Neural cell (in vitro differentiated cells): ENCODE results near the gene ACKR4. TPM values are rescaled to one million over a fixed set of nuclear protein-coding genes. Genes with fewer than 3 reads are reported as not detected.
"Not testable (repeated sequence)": the region's sequence is repeated elsewhere in the genome, so short reads cannot be mapped to it uniquely, and the experiment has no call there.

Experiments used
- H2AFZ ChIP-seq: fragments of 200-600, 300-800 bp; sonication (generic), shearing (Covaris generic); 2 replicates; pipeline ENCODE4 v1.6.0; 2014; ENCODE audit warnings: low read depth, mild to moderate bottlenecking, antibody characterized with exemption, low read length, moderate library complexity
- H3F3A ChIP-seq: fragments of 200-600 bp; shearing (Covaris generic); 2 replicates; pipeline ENCODE4 v1.6.1; 2016; ENCODE audit warnings: mild to moderate bottlenecking, moderate library complexity, mixed read lengths, antibody characterized with exemption, low read length; ENCODE audit not compliant: insufficient read depth, poor library complexity, severe bottlenecking
- H3K27ac ChIP-seq: fragments of 200-600, 300-800 bp; sonication (generic), shearing (Covaris generic); 2 replicates; pipeline ENCODE4 v1.5.1; 2014; ENCODE audit warnings: mild to moderate bottlenecking, low read length, moderate library complexity
- H3K27me3 ChIP-seq: fragments of 300-800, 200-600 bp; sonication (generic), shearing (Covaris generic); 2 replicates; pipeline ENCODE4 v1.6.0; 2014; ENCODE audit warnings: mild to moderate bottlenecking, low read depth, low read length, moderate library complexity; ENCODE audit not compliant: insufficient read depth
- H3K36me3 ChIP-seq: fragments of 300-800, 200-600 bp; sonication (generic), shearing (Covaris generic); 2 replicates; pipeline ENCODE4 v1.5.1; 2014; ENCODE audit warnings: mild to moderate bottlenecking, antibody characterized with exemption, low read length, moderate library complexity; ENCODE audit not compliant: insufficient read depth
- H3K4me2 ChIP-seq: fragments of 300-800, 200-600 bp; sonication (generic), shearing (Covaris generic); 2 replicates; pipeline ENCODE4 v1.6.0; 2014; ENCODE audit warnings: mild to moderate bottlenecking, low read length
- H3K4me3 ChIP-seq: fragments of 300-800, 200-600 bp; sonication (generic), shearing (Covaris generic); 2 replicates; pipeline ENCODE4 v1.5.1; 2014; ENCODE audit warnings: mild to moderate bottlenecking, low read length, moderate library complexity
- H3K79me2 ChIP-seq: fragments of 200-600 bp; shearing (Covaris generic); replicated peaks from 2 replicates; pipeline ENCODE4 v1.6.0; 2014; ENCODE audit warnings: mild to moderate bottlenecking, low read length, moderate library complexity; ENCODE audit not compliant: insufficient read depth
- H3K9ac ChIP-seq: fragments of 300-800, 200-600 bp; sonication (generic), shearing (Covaris generic); 2 replicates; pipeline ENCODE4 v1.6.1; 2016; ENCODE audit warnings: mild to moderate bottlenecking, low read length, mixed read lengths
- H3K9me2 ChIP-seq: fragments of 200-600 bp; shearing (Covaris generic); 2 replicates; pipeline ENCODE4 v1.6.1; 2016; ENCODE audit warnings: mild to moderate bottlenecking, low read length, mixed read lengths; ENCODE audit not compliant: insufficient read depth
- H3K9me3 ChIP-seq: fragments of 200-600, 300-800 bp; sonication (generic), shearing (Covaris generic); 2 replicates; pipeline ENCODE4 v1.6.1; 2016; ENCODE audit warnings: mild to moderate bottlenecking, mixed run types, low read length, moderate library complexity, mixed read lengths
- H4K20me1 ChIP-seq: fragments of 200-600 bp; shearing (Covaris generic); 2 replicates; pipeline ENCODE4 v1.6.1; 2016; ENCODE audit warnings: mild to moderate bottlenecking, mixed run types; ENCODE audit not compliant: insufficient read depth
- CTCF ChIP-seq: fragments of 450-650 bp; IDR thresholded peaks from 2 replicates; pipeline ENCODE4 v1.5.1; 2014; ENCODE audit warnings: antibody characterized with exemption, mild to moderate bottlenecking, moderate library complexity; ENCODE audit not compliant: poor library complexity, severe bottlenecking
- EP300 ChIP-seq: fragments of 450-650 bp; conservative IDR thresholded peaks from 2 replicates; pipeline ENCODE4 v1.6.1; 2014; ENCODE audit warnings: antibody characterized with exemption, mild to moderate bottlenecking, moderate library complexity; ENCODE audit not compliant: poor library complexity, severe bottlenecking
- EZH2 ChIP-seq: fragments of 200-600, 300-800 bp; shearing (Covaris generic), sonication (generic); IDR thresholded peaks from 2 replicates; pipeline ENCODE4 v1.6.1; 2014; ENCODE audit warnings: antibody characterized with exemption, low read length, borderline replicate concordance, mild to moderate bottlenecking; ENCODE audit not compliant: insufficient read depth, poor library complexity, severe bottlenecking
- MXI1 ChIP-seq: fragments of 450-650 bp; conservative IDR thresholded peaks from 2 replicates; pipeline ENCODE4 v1.6.1; 2014; ENCODE audit warnings: antibody characterized with exemption, mild to moderate bottlenecking; ENCODE audit not compliant: poor library complexity, severe bottlenecking
- POLR2AphosphoS5 ChIP-seq: IDR thresholded peaks from 2 replicates; pipeline ENCODE4 v1.6.1; 2012
- RAD21 ChIP-seq: fragments of 450-650 bp; conservative IDR thresholded peaks from 2 replicates; pipeline ENCODE4 v1.6.1; 2014; ENCODE audit warnings: antibody characterized with exemption, mild to moderate bottlenecking, moderate library complexity
- REST ChIP-seq: IDR thresholded peaks from 2 replicates; pipeline ENCODE4 v1.6.1; 2012; ENCODE audit warnings: borderline replicate concordance
- SMC3 ChIP-seq: fragments of 450-650 bp; conservative IDR thresholded peaks from 2 replicates; pipeline ENCODE4 v1.6.1; 2014; ENCODE audit warnings: antibody characterized with exemption, mild to moderate bottlenecking, moderate library complexity; ENCODE audit not compliant: poor library complexity
- TAF1 ChIP-seq: IDR thresholded peaks from 2 replicates; pipeline ENCODE4 v1.6.1; 2012; ENCODE audit warnings: low read depth
- polyA plus RNA-seq: library from polyadenylated mRNA; depleted of rRNA; stranded (reverse); fragments of >200 nt; gene quantifications from 2 replicates; pipeline ENCODE4 v1.2.3, GENCODE V29; 2014

Gene ACKR4
- polyA plus RNA-seq, 1 donor from 2014 or later = not detected

GRCh38 chr3:132638706-132639105 lies 41.6 kb downstream of the ACKR4 start:
- Histone ChIP-seq H3K4me3 (no peak overlapping the region), H3K27ac (no peak overlapping the region), H3K9me2 (no peaks in the 10 kb centered on the region), H2AFZ (no peak overlapping the region), H3F3A (no peaks in the 10 kb centered on the region), H3K4me2 (no peak overlapping the region), H3K9ac (no peak overlapping the region), H4K20me1 (no peaks in the 10 kb centered on the region), H3K36me3 (peaks cover 4% of the 10 kb centered on the region), H3K9me3 (no peaks in the 10 kb centered on the region), H3K79me2 (no peaks in the 10 kb centered on the region), H3K27me3 (no peaks in the 10 kb centered on the region)
- no peak for TF ChIP-seq EZH2
- no peak for TF ChIP-seq CTCF
- no peak for TF ChIP-seq MXI1
- no peak for TF ChIP-seq TAF1
- TF ChIP-seq REST = no peak
- TF ChIP-seq SMC3 = no peak
- no peak for TF ChIP-seq RAD21
- TF ChIP-seq EP300 = no peak
- TF ChIP-seq POLR2AphosphoS5 = no peak

- not testable (repeated sequence) for H3K36me3 ChIP-seq, H3F3A ChIP-seq, H3K9ac ChIP-seq, H3K4me3 ChIP-seq, H3K27ac ChIP-seq, H3K9me2 ChIP-seq, H3K4me2 ChIP-seq, H3K9me3 ChIP-seq, H2AFZ ChIP-seq, H3K79me2 ChIP-seq, H3K27me3 ChIP-seq, H4K20me1 ChIP-seq
Measured at GRCh38 chr3:132641427-132641826, 44.4 kb downstream of the ACKR4 start.
